Suprapubic skin (tissue), 4 donors: ENCODE data around the gene NOS1AP. TPM values are rescaled to one million over a fixed set of nuclear protein-coding genes. Genes with fewer than 3 reads are reported as not detected.

ENCODE experiments used
- DNase-seq, 2 donors: peaks; one replicate each; pipeline ENCODE4 v3.0.0-alpha.2; 2019; ENCODE audit warnings: low spot score in 2 of 2
- H3K27ac ChIP-seq: fragments of 200-600 bp; sonication (generic); one replicate; pipeline ENCODE4 v1.5.1; 2019
- H3K27me3 ChIP-seq: fragments of 200-600 bp; sonication (generic); one replicate; pipeline ENCODE4 v1.5.1; 2019
- H3K36me3 ChIP-seq: fragments of 200-600 bp; sonication (generic); one replicate; pipeline ENCODE4 v1.5.1; 2019
- H3K4me1 ChIP-seq: fragments of 200-600 bp; sonication (generic); one replicate; pipeline ENCODE4 v1.5.1; 2019
- H3K4me3 ChIP-seq: fragments of 200-600 bp; sonication (generic); one replicate; pipeline ENCODE4 v1.5.1; 2019; ENCODE audit warnings: mild to moderate bottlenecking
- H3K9me3 ChIP-seq: fragments of 200-600 bp; sonication (generic); one replicate; pipeline ENCODE4 v1.5.1; 2019
- EP300 ChIP-seq: sonication (generic); formaldehyde crosslinking; IDR thresholded peaks from one replicate; pipeline ENCODE4 v1.6.1; 2017; ENCODE audit warnings: antibody characterized with exemption
- POLR2A ChIP-seq, 2 donors: fragments of 450-650 bp; IDR thresholded peaks; one replicate each; pipeline ENCODE4 v1.6.1; 2017; ENCODE audit warnings: antibody characterized with exemption in 2 of 2, mild to moderate bottlenecking in 2 of 2, moderate library complexity in 2 of 2
- POLR2AphosphoS5 ChIP-seq, 3 donors: sonication (generic); formaldehyde crosslinking; IDR thresholded peaks; one replicate each; pipeline ENCODE4 v1.6.1; 2017; ENCODE audit warnings: antibody characterized with exemption in 3 of 3
- WGBS: methylation state at CpG from one replicate; pipeline ENCODE4 v1.1.5; 2018; 5-methylcytosine and 5-hydroxymethylcytosine counted together
- total RNA-seq, 4 donors: library from RNA; depleted of rRNA; stranded (reverse); fragments of >200 nt; gene quantifications; one replicate each; pipeline ENCODE4 v1.1.0, GENCODE V29; 2016
- TF ChIP-seq, protein P1 (sequence below), 2 donors: fragments of 200-600 bp in 1 of 2; fragments of 450-650 bp in 1 of 2; sonication (generic) in 1 of 2; IDR thresholded peaks; one replicate each; pipeline ENCODE4 v1.5.1; 2016 to 2019; ENCODE audit warnings: antibody characterized with exemption in 2 of 2, mild to moderate bottlenecking in 1 of 2, moderate library complexity in 1 of 2

NOS1AP gene
- total RNA-seq, 4 donors from 2014 or later: 1.9 to 9.5 (median 3.3) TPM

GRCh38 chr1:162259894-162260455, 190.5 kb downstream of the NOS1AP start:
- Histone ChIP-seq H3K4me3 (no peak overlapping the region), H3K4me1 (no peaks in the 10 kb centered on the region), H3K9me3 (no peaks in the 10 kb centered on the region), H3K27ac (no peak overlapping the region), H3K36me3 (no peaks in the 10 kb centered on the region), H3K27me3 (no peaks in the 10 kb centered on the region)
- TF ChIP-seq POLR2AphosphoS5 (IDR thresholded peaks at IDR 0.05) (no peak), POLR2A (IDR thresholded peaks at IDR 0.05) (no peak), EP300 (no peak)
- TF ChIP-seq, protein P1, sequence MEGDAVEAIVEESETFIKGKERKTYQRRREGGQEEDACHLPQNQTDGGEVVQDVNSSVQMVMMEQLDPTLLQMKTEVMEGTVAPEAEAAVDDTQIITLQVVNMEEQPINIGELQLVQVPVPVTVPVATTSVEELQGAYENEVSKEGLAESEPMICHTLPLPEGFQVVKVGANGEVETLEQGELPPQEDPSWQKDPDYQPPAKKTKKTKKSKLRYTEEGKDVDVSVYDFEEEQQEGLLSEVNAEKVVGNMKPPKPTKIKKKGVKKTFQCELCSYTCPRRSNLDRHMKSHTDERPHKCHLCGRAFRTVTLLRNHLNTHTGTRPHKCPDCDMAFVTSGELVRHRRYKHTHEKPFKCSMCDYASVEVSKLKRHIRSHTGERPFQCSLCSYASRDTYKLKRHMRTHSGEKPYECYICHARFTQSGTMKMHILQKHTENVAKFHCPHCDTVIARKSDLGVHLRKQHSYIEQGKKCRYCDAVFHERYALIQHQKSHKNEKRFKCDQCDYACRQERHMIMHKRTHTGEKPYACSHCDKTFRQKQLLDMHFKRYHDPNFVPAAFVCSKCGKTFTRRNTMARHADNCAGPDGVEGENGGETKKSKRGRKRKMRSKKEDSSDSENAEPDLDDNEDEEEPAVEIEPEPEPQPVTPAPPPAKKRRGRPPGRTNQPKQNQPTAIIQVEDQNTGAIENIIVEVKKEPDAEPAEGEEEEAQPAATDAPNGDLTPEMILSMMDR (IDR thresholded peaks at IDR 0.05): no peak
- WGBS: 75% methylated on average over 1 of the region's 1 CpG
- DNase-seq: no peak

GRCh38 chr1:162264108-162264507, 194.6 kb downstream of the NOS1AP start:
- H3K9me3 ChIP-seq: no peaks in the 10 kb centered on the region
- no peaks in the 10 kb centered on the region for H3K36me3 ChIP-seq
- no peak for DNase-seq
- TF ChIP-seq, protein P1 (IDR thresholded peaks at IDR 0.05): no peak
- no peak for TF ChIP-seq POLR2AphosphoS5 (IDR thresholded peaks at IDR 0.05)
- TF ChIP-seq EP300: no peak
- no peak for TF ChIP-seq POLR2A (IDR thresholded peaks at IDR 0.05)
- H3K4me1 ChIP-seq: no peaks in the 10 kb centered on the region
- no peak overlapping the region for H3K27ac ChIP-seq
- 78% methylated on average over 1 of the region's 1 CpG for WGBS
- no peaks in the 10 kb centered on the region for H3K27me3 ChIP-seq
- H3K4me3 ChIP-seq: no peak overlapping the region

DNA sequence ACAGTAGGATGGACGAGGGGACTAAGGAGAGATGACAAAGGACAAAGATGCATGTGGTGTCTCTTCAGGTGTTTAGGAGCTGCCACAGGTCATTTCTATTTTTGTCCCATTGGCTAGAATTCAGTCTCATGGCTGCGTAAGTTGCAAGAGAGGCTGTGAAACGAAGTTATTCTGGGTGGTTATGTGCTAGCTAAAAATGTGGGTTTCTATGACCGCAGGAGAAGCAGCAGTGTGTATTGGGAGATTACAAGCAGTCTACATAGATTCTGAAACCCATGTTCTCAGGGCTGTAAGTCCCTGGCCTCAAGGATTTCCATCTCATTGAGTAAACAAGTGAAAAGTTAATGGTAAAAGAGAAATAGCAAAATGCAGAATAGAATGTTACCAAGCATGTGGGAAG, 196.5 kb downstream of the NOS1AP start:
- Histone ChIP-seq H3K36me3 (no peaks in the 10 kb centered on the region), H3K9me3 (no peaks in the 10 kb centered on the region), H3K4me1 (no peaks in the 10 kb centered on the region), H3K27me3 (no peaks in the 10 kb centered on the region), H3K27ac (no peak overlapping the region), H3K4me3 (no peak overlapping the region)
- TF ChIP-seq POLR2AphosphoS5 (IDR thresholded peaks at IDR 0.05) (no peak), POLR2A (IDR thresholded peaks at IDR 0.05) (no peak), EP300 (no peak)
- TF ChIP-seq, protein P1 (IDR thresholded peaks at IDR 0.05): no peak
- 93% methylated on average over 4 of the region's 4 CpGs for WGBS
- DNase-seq: no peak

GRCh38 chr1:162270016-162270770, 200.7 kb downstream of the NOS1AP start:
- DNase-seq: no peak
- no peak overlapping the region for H3K27ac ChIP-seq
- H3K4me1 ChIP-seq: no peaks in the 10 kb centered on the region
- H3K36me3 ChIP-seq: no peaks in the 10 kb centered on the region
- no peak overlapping the region for H3K4me3 ChIP-seq
- WGBS: 91% methylated on average over 6 of the region's 6 CpGs
- no peaks in the 10 kb centered on the region for H3K27me3 ChIP-seq
- H3K9me3 ChIP-seq: no peaks in the 10 kb centered on the region
- TF ChIP-seq EP300: no peak
- TF ChIP-seq, protein P1 (IDR thresholded peaks at IDR 0.05): no peak
- no peak for TF ChIP-seq POLR2A (IDR thresholded peaks at IDR 0.05)
- no peak for TF ChIP-seq POLR2AphosphoS5 (IDR thresholded peaks at IDR 0.05)

GRCh38 chr1:162271972-162272371, 202.5 kb downstream of the NOS1AP start:
- Histone ChIP-seq H3K4me3 (no peak overlapping the region), H3K36me3 (no peaks in the 10 kb centered on the region), H3K4me1 (no peaks in the 10 kb centered on the region), H3K9me3 (no peaks in the 10 kb centered on the region), H3K27ac (no peak overlapping the region), H3K27me3 (no peaks in the 10 kb centered on the region)
- TF ChIP-seq EP300: no peak
- TF ChIP-seq, protein P1 (IDR thresholded peaks at IDR 0.05): no peak
- TF ChIP-seq POLR2AphosphoS5 (IDR thresholded peaks at IDR 0.05): no peak
- no peak for TF ChIP-seq POLR2A (IDR thresholded peaks at IDR 0.05)
- 80% methylated on average over 3 of the region's 3 CpGs for WGBS
- DNase-seq: no peak
